A549 (cell line): ENCODE data around the gene SCRN1. TPM values are rescaled to one million over a fixed set of nuclear protein-coding genes. Genes with fewer than 3 reads are reported as not detected.

Experiments used
- ATAC-seq, 2 experiments: fragments of 200-7000 bp in 1 of 2; fragments of >200 bp in 1 of 2; cut with Nextera tagmentation in 1 of 2; cut with Tn5 transposase in 1 of 2; 3 replicates each; pipeline versions ENCODE4 v1.8.0 to v1.9.1; 2018 to 2020; ENCODE audit warnings: mild to moderate bottlenecking in 1 of 2, moderate library complexity in 1 of 2
- CTCF ChIA-PET: fragments of 300-600 bp; sonication (Branson Sonifier 250); formaldehyde crosslinking; extraction: SDS; loops from one replicate; lab custom pipeline; 2021; ENCODE audit warnings: antibody characterized with exemption, inconsistent platforms; lab: Yijun Ruan, JAX
- POLR2A ChIA-PET: fragments of 350-600 bp; formaldehyde crosslinking; extraction: SDS; loops from one replicate; lab custom pipeline; 2021; ENCODE audit warnings: antibody characterized with exemption, inconsistent platforms; lab: Yijun Ruan, JAX
- DNase-seq, 2 experiments: peaks; one replicate each; pipeline versions ENCODE4 v3.0.0 to v3.0.0-alpha.2; 2011 to 2016; ENCODE audit warnings: low read depth in 1 of 2, low spot score in 1 of 2
- FAIRE-seq: peaks from 2 replicates; lab custom pipeline; 2011; peaks lifted over from hg19 to GRCh38; lab: Jason Lieb, UNC
- H3K27ac ChIP-seq, 2 experiments: fragments of >200 bp; sonication (Bioruptor Twin); formaldehyde crosslinking; 3 replicates each; pipeline ENCODE4 v1.5.1; 2016 to 2017
- H3K4me1 ChIP-seq: fragments of >200 bp; sonication (Bioruptor Twin); formaldehyde crosslinking; 3 replicates; pipeline ENCODE4 v1.6.1; 2016
- H3K4me2 ChIP-seq: fragments of >200 bp; sonication (Bioruptor Twin); formaldehyde crosslinking; 3 replicates; pipeline ENCODE4 v1.6.1; 2016
- H3K4me3 ChIP-seq: fragments of >200 bp; sonication (Bioruptor Twin); formaldehyde crosslinking; 3 replicates; pipeline ENCODE4 v1.5.1; 2016
- H3K9me3 ChIP-seq: fragments of >200 bp; sonication (Bioruptor Twin); formaldehyde crosslinking; 3 replicates; pipeline ENCODE4 v1.6.1; 2016
- BHLHE40 ChIP-seq: IDR thresholded peaks from 2 replicates; pipeline ENCODE4 v1.6.1; 2012; ENCODE audit warnings: low read depth, low read length, inconsistent platforms
- CBX2 ChIP-seq: fragments of 200-600 bp; sonication (generic); IDR thresholded peaks from 2 replicates; pipeline ENCODE4 v1.6.1; 2016; ENCODE audit warnings: low read depth, mild to moderate bottlenecking, borderline replicate concordance
- HEYL ChIP-seq: fragments of 250-450 bp; sonication (Bioruptor Pico); IDR thresholded peaks from 2 replicates; pipeline ENCODE4 v1.8.0; 2021; ENCODE audit warnings: mild to moderate bottlenecking, moderate library complexity
- HOXB13 ChIP-seq: fragments of 250-450 bp; sonication (Bioruptor Pico); IDR thresholded peaks from 2 replicates; pipeline ENCODE4 v1.5.0; 2020; ENCODE audit warnings: low read depth, mild to moderate bottlenecking, moderate library complexity
- HOXB5 ChIP-seq: fragments of 250-450 bp; sonication (Bioruptor Pico); IDR thresholded peaks from 2 replicates; pipeline ENCODE4 v1.5.0; 2020; ENCODE audit warnings: mild to moderate bottlenecking, moderate library complexity
- KDM1A ChIP-seq: fragments of 200-600 bp; sonication (generic); IDR thresholded peaks from 2 replicates; pipeline ENCODE4 v1.6.1; 2016; ENCODE audit warnings: low read depth, mild to moderate bottlenecking
- KDM5A ChIP-seq: fragments of 200-600 bp; sonication (generic); IDR thresholded peaks from 2 replicates; pipeline ENCODE4 v1.6.1; 2016; ENCODE audit warnings: antibody characterized with exemption, mild to moderate bottlenecking
- PHF8 ChIP-seq: fragments of 200-600 bp; sonication (generic); IDR thresholded peaks from 2 replicates; pipeline ENCODE4 v1.6.1; 2016; ENCODE audit warnings: low read depth, mild to moderate bottlenecking, antibody characterized with exemption, moderate library complexity, borderline replicate concordance
- POLR2A ChIP-seq: IDR thresholded peaks from 2 replicates; pipeline ENCODE4 v1.6.1; 2012; ENCODE audit warnings: mild to moderate bottlenecking, low read length
- RARB ChIP-seq: fragments of 250-450 bp; sonication (Bioruptor Pico); IDR thresholded peaks from 2 replicates; pipeline ENCODE4 v1.8.0; 2021; ENCODE audit warnings: mild to moderate bottlenecking, moderate library complexity
- RNF2 ChIP-seq: fragments of 200-600 bp; sonication (generic); IDR thresholded peaks from 2 replicates; pipeline ENCODE4 v1.6.1; 2016; ENCODE audit warnings: low read depth, mild to moderate bottlenecking, antibody characterized with exemption, moderate library complexity, borderline replicate concordance
- USF2 ChIP-seq: fragments of 450-650 bp; IDR thresholded peaks from 2 replicates; pipeline ENCODE4 v1.6.1; 2014; ENCODE audit warnings: antibody characterized with exemption
- ZFP36 ChIP-seq: fragments of 450-650 bp; IDR thresholded peaks from 2 replicates; pipeline ENCODE4 v1.6.1; 2014; ENCODE audit warnings: borderline replicate concordance; ENCODE audit not compliant: partially characterized antibody
- WGBS: methylation state at CpG from one replicate; pipeline ENCODE4 v1.1.6; 2017; ENCODE audit errors: missing lambda C conversion rate; 5-methylcytosine and 5-hydroxymethylcytosine counted together
- polyA plus RNA-seq, 4 experiments: library from polyadenylated mRNA; depleted of rRNA in 3 of 4; stranded (reverse); fragments of >200 nt; fragmentation: RNase III in 1 of 4; extraction: RNeasy Plus Mini Kit Qiagen cat#74134 plus additional on column Dnase treatment in 1 of 4; gene quantifications; 2 replicates in 3 of 4; 3 replicates in 1 of 4; pipeline ENCODE4 v1.2.3, GENCODE V29; 2011 to 2017
- TF ChIP-seq, protein P1 (sequence below): fragments of >200 bp; sonication (Bioruptor Twin); formaldehyde crosslinking; IDR thresholded peaks from 2 replicates; pipeline ENCODE4 v1.6.1; 2016
- TF ChIP-seq, protein P2 (sequence below): IDR thresholded peaks from 2 replicates; pipeline ENCODE4 v1.6.1; 2012
- TF ChIP-seq, protein P3 (sequence below): fragments of 250-450 bp; sonication (Bioruptor Pico); IDR thresholded peaks from 2 replicates; pipeline ENCODE4 v1.5.0; 2021; ENCODE audit warnings: mild to moderate bottlenecking, moderate library complexity, borderline replicate concordance
- TF ChIP-seq, protein P4 (sequence below): fragments of 250-450 bp; sonication (Bioruptor Pico); IDR thresholded peaks from 2 replicates; pipeline ENCODE4 v1.5.0; 2020; ENCODE audit warnings: low read depth, mild to moderate bottlenecking, moderate library complexity

SCRN1 gene
- polyA plus RNA-seq, 2 of the 4 experiments (the other 2 are of a cell fraction) = 49.7 to 88.9 TPM

- no peak for ATAC-seq
- Histone ChIP-seq H3K4me2 (no peak overlapping the region), H3K27ac (no peak overlapping the region), H3K4me1 (0 out of 3 replicates have a peak, but pooled peaks cover 3% of the 10 kb centered on the region), H3K4me3 (no peak overlapping the region), H3K9me3 (no peaks in the 10 kb centered on the region)
- no peak for FAIRE-seq
- CTCF ChIA-PET = interaction anchor here (1.0 to 1.9 kb wide), 2 partner anchors 33 to 110 kb away, joined by 3 to 5 read pairs; no protein-coding TSS in a partner anchor
- DNase-seq = no peak
- POLR2A ChIA-PET = no interaction called here
- WGBS = 87% methylated on average over 4 of the region's 4 CpGs
- TF ChIP-seq POLR2A (no peak), KDM1A (no peak), HOXB13 (CRISPR knock-in tag) (no peak), HEYL (no peak), ZFP36 (no peak)
- TF ChIP-seq, protein P1, sequence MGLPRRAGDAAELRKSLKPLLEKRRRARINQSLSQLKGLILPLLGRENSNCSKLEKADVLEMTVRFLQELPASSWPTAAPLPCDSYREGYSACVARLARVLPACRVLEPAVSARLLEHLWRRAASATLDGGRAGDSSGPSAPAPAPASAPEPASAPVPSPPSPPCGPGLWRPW = no peak
Measured at GRCh38 chr7:29953726-29954347, 35.8 kb downstream of the SCRN1 start.

- no peak overlapping the region for H3K27ac ChIP-seq
- TF ChIP-seq USF2 = no peak
- TF ChIP-seq, protein P2, sequence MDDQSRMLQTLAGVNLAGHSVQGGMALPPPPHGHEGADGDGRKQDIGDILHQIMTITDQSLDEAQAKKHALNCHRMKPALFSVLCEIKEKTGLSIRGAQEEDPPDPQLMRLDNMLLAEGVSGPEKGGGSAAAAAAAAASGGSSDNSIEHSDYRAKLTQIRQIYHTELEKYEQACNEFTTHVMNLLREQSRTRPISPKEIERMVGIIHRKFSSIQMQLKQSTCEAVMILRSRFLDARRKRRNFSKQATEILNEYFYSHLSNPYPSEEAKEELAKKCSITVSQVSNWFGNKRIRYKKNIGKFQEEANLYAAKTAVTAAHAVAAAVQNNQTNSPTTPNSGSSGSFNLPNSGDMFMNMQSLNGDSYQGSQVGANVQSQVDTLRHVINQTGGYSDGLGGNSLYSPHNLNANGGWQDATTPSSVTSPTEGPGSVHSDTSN = no peak
- no peak for TF ChIP-seq RARB (CRISPR knock-in tag)
- TF ChIP-seq, all 56 proteins: peak for 0
- DNase-seq (no peak), ATAC-seq (no peak), FAIRE-seq (no peak)
- ChIA-PET POLR2A (no interaction called here), CTCF (interaction anchor here (0.7 to 2.0 kb wide), 5 partner anchors 20 to 124 kb away, joined by 3 to 6 read pairs (median 3); no protein-coding TSS in a partner anchor)
- no peak overlapping the region for H3K4me2 ChIP-seq
- WGBS = 93% methylated on average over 8 of the region's 8 CpGs
- H3K9me3 ChIP-seq = no peaks in the 10 kb centered on the region
- H3K4me1 ChIP-seq = 0 out of 3 replicates have a peak, but pooled peaks cover 3% of the 10 kb centered on the region
- no peak overlapping the region for H3K4me3 ChIP-seq
Measured at GRCh38 chr7:29951206-29951605, 38.4 kb downstream of the SCRN1 start.

DNA sequence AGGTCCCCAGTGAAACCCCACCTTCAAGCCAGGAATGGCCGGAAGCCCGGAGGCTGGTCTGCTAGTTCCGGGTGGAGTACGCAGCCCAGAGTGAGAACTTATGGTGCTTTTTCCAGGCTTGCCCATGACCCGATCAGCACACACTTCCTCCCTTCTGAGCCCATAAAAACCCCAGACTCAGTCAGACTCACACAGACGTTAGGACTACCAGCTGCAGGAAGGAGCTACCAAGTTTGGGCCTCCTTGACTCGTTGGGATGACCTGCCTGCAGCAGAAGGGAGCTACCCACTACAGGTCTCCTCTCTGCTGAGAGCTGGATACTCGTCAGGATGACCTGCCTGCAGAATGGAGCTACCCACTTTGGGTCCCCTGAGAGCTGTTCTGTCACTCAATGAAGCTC is 39.1 kb downstream of the SCRN1 start:
- FAIRE-seq (no peak), DNase-seq (no peak), ATAC-seq (no peak)
- TF ChIP-seq HOXB5 (no peak), CBX2 (no peak), RNF2 (no peak), PHF8 (no peak), RARB (CRISPR knock-in tag) (no peak), BHLHE40 (no peak), KDM5A (no peak), KDM1A (no peak)
- TF ChIP-seq, protein P3, sequence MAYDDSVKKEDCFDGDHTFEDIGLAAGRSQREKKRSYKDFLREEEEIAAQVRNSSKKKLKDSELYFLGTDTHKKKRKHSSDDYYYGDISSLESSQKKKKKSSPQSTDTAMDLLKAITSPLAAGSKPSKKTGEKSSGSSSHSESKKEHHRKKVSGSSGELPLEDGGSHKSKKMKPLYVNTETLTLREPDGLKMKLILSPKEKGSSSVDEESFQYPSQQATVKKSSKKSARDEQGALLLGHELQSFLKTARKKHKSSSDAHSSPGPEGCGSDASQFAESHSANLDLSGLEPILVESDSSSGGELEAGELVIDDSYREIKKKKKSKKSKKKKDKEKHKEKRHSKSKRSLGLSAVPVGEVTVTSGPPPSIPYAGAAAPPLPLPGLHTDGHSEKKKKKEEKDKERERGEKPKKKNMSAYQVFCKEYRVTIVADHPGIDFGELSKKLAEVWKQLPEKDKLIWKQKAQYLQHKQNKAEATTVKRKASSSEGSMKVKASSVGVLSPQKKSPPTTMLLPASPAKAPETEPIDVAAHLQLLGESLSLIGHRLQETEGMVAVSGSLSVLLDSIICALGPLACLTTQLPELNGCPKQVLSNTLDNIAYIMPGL (CRISPR knock-in tag) = no peak
- TF ChIP-seq, protein P4, sequence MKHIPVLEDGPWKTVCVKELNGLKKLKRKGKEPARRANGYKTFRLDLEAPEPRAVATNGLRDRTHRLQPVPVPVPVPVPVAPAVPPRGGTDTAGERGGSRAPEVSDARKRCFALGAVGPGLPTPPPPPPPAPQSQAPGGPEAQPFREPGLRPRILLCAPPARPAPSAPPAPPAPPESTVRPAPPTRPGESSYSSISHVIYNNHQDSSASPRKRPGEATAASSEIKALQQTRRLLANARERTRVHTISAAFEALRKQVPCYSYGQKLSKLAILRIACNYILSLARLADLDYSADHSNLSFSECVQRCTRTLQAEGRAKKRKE (CRISPR knock-in tag) = no peak
- TF ChIP-seq, protein P1 = no peak
- 0 out of 3 replicates have a peak, but pooled peaks cover 3% of the 10 kb centered on the region for H3K4me1 ChIP-seq
- H3K27ac ChIP-seq = no peak overlapping the region
- ChIA-PET POLR2A (no interaction called here), CTCF (no interaction called here)
- WGBS = 91% methylated on average over 8 of the region's 8 CpGs
- no peak overlapping the region for H3K4me3 ChIP-seq
- no peaks in the 10 kb centered on the region for H3K9me3 ChIP-seq
- H3K4me2 ChIP-seq = no peak overlapping the region
